Thyroid gland (tissue), 4 donors: ENCODE measurements around the gene LRBA.

Experiments
- POLR2A ChIP-seq, 2 donors: fragments of 450-650 bp; IDR thresholded peaks; one replicate each; pipeline ENCODE4 v1.6.1; 2017; ENCODE audit warnings: antibody characterized with exemption in 2 of 2, mild to moderate bottlenecking in 2 of 2, moderate library complexity in 1 of 2
- TF ChIP-seq, protein P1 (sequence below), 6 experiments: fragments of 200-600 bp in 3 of 6; fragments of 450-650 bp in 3 of 6; sonication (generic) in 3 of 6; IDR thresholded peaks; one replicate each; pipeline ENCODE4 v1.5.1; 2016 to 2019; ENCODE audit warnings: antibody characterized with exemption in 6 of 6, mild to moderate bottlenecking in 2 of 6, inconsistent platforms in 1 of 6, moderate library complexity in 1 of 6

DNA sequence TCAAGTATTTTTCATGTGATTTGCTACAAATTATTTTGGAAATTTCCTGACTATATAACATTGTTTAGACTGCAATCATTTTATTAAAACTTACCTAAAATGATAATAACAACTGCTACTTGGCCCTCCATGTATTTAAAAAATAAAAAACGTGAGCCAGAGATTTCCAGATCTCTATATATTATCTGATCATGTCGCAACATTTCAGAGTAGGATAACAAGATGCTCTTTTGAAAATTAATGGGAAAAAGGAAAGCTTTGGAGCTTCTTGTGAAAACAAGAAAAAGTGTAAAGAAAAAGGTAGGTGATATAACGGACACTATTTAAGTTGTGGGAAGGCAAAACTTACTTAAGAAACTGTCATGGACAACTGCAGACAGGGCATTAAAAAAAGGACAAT is 448.0 kb downstream of the LRBA start:
- TF ChIP-seq, protein P1, sequence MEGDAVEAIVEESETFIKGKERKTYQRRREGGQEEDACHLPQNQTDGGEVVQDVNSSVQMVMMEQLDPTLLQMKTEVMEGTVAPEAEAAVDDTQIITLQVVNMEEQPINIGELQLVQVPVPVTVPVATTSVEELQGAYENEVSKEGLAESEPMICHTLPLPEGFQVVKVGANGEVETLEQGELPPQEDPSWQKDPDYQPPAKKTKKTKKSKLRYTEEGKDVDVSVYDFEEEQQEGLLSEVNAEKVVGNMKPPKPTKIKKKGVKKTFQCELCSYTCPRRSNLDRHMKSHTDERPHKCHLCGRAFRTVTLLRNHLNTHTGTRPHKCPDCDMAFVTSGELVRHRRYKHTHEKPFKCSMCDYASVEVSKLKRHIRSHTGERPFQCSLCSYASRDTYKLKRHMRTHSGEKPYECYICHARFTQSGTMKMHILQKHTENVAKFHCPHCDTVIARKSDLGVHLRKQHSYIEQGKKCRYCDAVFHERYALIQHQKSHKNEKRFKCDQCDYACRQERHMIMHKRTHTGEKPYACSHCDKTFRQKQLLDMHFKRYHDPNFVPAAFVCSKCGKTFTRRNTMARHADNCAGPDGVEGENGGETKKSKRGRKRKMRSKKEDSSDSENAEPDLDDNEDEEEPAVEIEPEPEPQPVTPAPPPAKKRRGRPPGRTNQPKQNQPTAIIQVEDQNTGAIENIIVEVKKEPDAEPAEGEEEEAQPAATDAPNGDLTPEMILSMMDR (IDR thresholded peaks at IDR 0.05) = no peak
- no peak for TF ChIP-seq POLR2A (IDR thresholded peaks at IDR 0.05)
